NCI-H146 (cell line): Measurements from ENCODE around the gene ARHGDIG.
A peak's percentile ranks its signal among the peaks of the same experiment; 100 is the strongest.

ENCODE experiments used
- DNase-seq: peaks from one replicate; lab custom pipeline; 2025; lab: John Stamatoyannopoulos, UW

Gene ARHGDIG

GRCh38 chr16:280991-281659 is 734 bp downstream of the ARHGDIG start:
- no peak for DNase-seq

GRCh38 chr16:281660-282255 is 1.4 kb downstream of the ARHGDIG start:
- no peak for DNase-seq

- DNase-seq, result no peak
Measured at GRCh38 chr16:282491-282890, 2.1 kb downstream of the ARHGDIG start.

- DNase-seq, result no peak
Measured at GRCh38 chr16:283033-283805, 2.8 kb downstream of the ARHGDIG start, which contains the start of gene PDIA2. Gene PDIA2, plus strand, starts transcription at chr16:283164. Its CDS starts 6 bp downstream, at chr16:283170.

GRCh38 chr16:284204-285120 is 4.1 kb downstream of the ARHGDIG start:
- no peak for DNase-seq

- DNase-seq, result no peak
Measured at GRCh38 chr16:285146-286055, 5.0 kb downstream of the ARHGDIG start.

- DNase-seq, result no peak
Measured at GRCh38 chr16:286491-287297, 6.3 kb downstream of the ARHGDIG start.

- DNase-seq, result peak; percentile 86
Measured at GRCh38 chr16:287298-287811, 7.0 kb downstream of the ARHGDIG start.

- DNase-seq, result no peak
Measured at GRCh38 chr16:287981-288920, 7.9 kb downstream of the ARHGDIG start.

- no peak for DNase-seq
Measured at GRCh38 chr16:289395-289997, 9.1 kb downstream of the ARHGDIG start.

GRCh38 chr16:290015-290680 is 9.8 kb downstream of the ARHGDIG start:
- no peak for DNase-seq

GRCh38 chr16:290681-291405 is 10.5 kb downstream of the ARHGDIG start:
- DNase-seq, result no peak

GRCh38 chr16:291539-291938 is 11.1 kb downstream of the ARHGDIG start:
- DNase-seq, result no peak

- DNase-seq, result no peak
Measured at GRCh38 chr16:293043-293775, 12.8 kb downstream of the ARHGDIG start.

- no peak for DNase-seq
Measured at GRCh38 chr16:296276-296675, 15.9 kb downstream of the ARHGDIG start.

- no peak for DNase-seq
Measured at GRCh38 chr16:296806-297510, 16.6 kb downstream of the ARHGDIG start.
